ENCODE measurements around the gene CYB561.

The CYB561 gene

GRCh38 chr17:63405741-63406261, 40.3 kb downstream of the CYB561 start:
- DNase-seq = peak; percentile 32

- DNase-seq = no peak
Measured at GRCh38 chr17:63405020-63405419, 41.1 kb downstream of the CYB561 start.

GRCh38 chr17:63402431-63403212, 43.5 kb downstream of the CYB561 start:
- no peak for DNase-seq

- peak; percentile 24 for DNase-seq
Measured at GRCh38 chr17:63399856-63400255, 46.2 kb downstream of the CYB561 start.

GRCh38 chr17:63399316-63399715, 46.8 kb downstream of the CYB561 start:
- DNase-seq = no peak

GRCh38 chr17:63398680-63399079, 47.4 kb downstream of the CYB561 start:
- no peak for DNase-seq

- DNase-seq = no peak
Measured at GRCh38 chr17:63395075-63395805, 50.9 kb downstream of the CYB561 start.

- DNase-seq = no peak
Measured at GRCh38 chr17:63390090-63390489, 56.0 kb downstream of the CYB561 start.

GRCh38 chr17:63387656-63388340, 58.3 kb downstream of the CYB561 start:
- DNase-seq = no peak

- DNase-seq = no peak
Measured at GRCh38 chr17:63382826-63383225, 63.3 kb downstream of the CYB561 start.

All from retina (tissue), 1 donor.